NT2/D1 (cell line): ENCODE results near the gene SKOR2.

Experiments used
- SUZ12 ChIP-seq: IDR thresholded peaks from 2 replicates; pipeline ENCODE4 v1.6.1; 2011; ENCODE audit not compliant: insufficient read length, insufficient read depth; ENCODE audit errors: extremely low read depth
- YY1 ChIP-seq: IDR thresholded peaks from 2 replicates; pipeline ENCODE4 v1.6.1; 2011; ENCODE audit not compliant: insufficient read length, insufficient read depth

DNA sequence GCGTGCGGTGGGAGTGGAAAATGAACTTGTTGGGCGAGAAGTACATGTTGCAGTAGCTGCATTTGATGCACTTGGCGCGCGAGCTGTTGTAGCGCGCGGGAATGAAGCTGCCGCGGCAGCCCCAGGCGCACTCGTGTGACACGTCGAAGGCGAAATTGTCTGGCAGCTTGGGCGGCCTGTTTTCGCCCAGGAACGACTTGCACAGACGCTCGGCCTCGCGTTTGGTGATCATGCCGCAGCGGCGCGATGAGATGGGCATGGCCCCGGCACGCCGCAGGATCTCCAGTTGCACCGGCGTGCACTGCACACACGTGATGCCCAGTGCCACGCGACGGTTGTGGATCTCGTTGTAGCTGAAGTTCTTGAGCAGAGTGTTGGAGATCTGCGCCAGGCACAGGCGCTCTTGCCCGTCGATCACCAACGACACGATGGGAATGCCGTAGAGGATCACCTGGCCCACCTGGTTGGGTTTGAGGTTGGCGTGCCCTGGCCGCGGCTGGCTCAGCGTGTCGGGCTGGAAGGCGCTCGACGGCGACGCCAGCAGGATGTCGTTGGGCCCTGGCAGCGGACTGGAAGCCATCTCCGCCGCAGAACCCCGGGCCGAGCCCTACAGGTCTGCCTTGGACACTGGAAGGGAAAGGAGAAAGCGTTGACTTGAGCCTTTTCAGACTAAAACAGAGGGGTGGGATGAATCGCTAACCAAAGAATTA, 2.7 kb downstream of the SKOR2 start:
- TF ChIP-seq YY1 (no peak), SUZ12 (no peak)
